GM06990 (cell line): Measurements from ENCODE around the gene DCP1A.

Experiments used
- DNase-seq: peaks from one replicate; pipeline ENCODE4 v3.0.0-alpha.2; 2011; ENCODE audit not compliant: insufficient read length; ENCODE audit errors: extremely low read depth
- H3K27me3 ChIP-seq: replicated peaks from 2 replicates; pipeline ENCODE4 v1.6.0; 2011; ENCODE audit warnings: low read length; ENCODE audit not compliant: control insufficient read depth, insufficient read depth
- H3K36me3 ChIP-seq: 2 replicates; pipeline ENCODE4 v1.5.1; 2011; ENCODE audit warnings: low read length; ENCODE audit not compliant: control insufficient read depth, insufficient read depth
- H3K4me3 ChIP-seq: replicated peaks from 2 replicates; pipeline ENCODE4 v1.5.1; 2011; ENCODE audit warnings: low read depth, mild to moderate bottlenecking, control low read depth, low read length
- TF ChIP-seq, protein P1 (sequence below): IDR thresholded peaks from 2 replicates; pipeline ENCODE4 v1.5.1; 2011; ENCODE audit warnings: low read length, control low read depth, mild to moderate bottlenecking, inconsistent platforms; ENCODE audit not compliant: insufficient read depth, poor library complexity, severe bottlenecking

The DCP1A gene

GRCh38 chr3:53263907-53264306 lies 83.4 kb downstream of the DCP1A start:
- no peaks in the 10 kb centered on the region; the same call in 1 of the 2 replicates for H3K27me3 ChIP-seq
- no peak overlapping the region for H3K4me3 ChIP-seq
- TF ChIP-seq, protein P1, sequence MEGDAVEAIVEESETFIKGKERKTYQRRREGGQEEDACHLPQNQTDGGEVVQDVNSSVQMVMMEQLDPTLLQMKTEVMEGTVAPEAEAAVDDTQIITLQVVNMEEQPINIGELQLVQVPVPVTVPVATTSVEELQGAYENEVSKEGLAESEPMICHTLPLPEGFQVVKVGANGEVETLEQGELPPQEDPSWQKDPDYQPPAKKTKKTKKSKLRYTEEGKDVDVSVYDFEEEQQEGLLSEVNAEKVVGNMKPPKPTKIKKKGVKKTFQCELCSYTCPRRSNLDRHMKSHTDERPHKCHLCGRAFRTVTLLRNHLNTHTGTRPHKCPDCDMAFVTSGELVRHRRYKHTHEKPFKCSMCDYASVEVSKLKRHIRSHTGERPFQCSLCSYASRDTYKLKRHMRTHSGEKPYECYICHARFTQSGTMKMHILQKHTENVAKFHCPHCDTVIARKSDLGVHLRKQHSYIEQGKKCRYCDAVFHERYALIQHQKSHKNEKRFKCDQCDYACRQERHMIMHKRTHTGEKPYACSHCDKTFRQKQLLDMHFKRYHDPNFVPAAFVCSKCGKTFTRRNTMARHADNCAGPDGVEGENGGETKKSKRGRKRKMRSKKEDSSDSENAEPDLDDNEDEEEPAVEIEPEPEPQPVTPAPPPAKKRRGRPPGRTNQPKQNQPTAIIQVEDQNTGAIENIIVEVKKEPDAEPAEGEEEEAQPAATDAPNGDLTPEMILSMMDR: no peak
- DNase-seq: no peak
- H3K36me3 ChIP-seq: no peaks in the 10 kb centered on the region

DNA sequence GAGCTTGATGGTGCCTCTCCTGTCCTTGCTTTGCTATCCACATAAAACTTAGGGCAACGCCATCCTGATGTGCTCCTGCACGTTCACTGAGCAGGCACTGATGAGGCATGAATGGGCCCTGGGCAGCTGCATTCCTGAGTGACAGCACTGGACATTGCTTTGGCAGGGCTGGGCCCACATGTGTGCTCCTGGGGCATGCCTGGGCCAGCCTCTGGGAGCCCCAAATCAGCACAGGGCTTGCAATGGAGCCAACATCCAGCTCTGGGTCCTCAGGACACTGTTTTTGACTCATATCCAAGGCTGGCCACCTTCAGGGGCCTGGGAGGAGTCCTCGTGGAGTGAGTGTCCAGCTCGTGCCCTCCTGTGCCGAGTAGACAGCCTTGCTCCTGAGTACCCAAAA lies 85.6 kb downstream of the DCP1A start:
- Histone ChIP-seq H3K4me3 (no peak overlapping the region), H3K27me3 (no peaks in the 10 kb centered on the region; the same call in 1 of the 2 replicates), H3K36me3 (no peaks in the 10 kb centered on the region)
- DNase-seq: no peak
- TF ChIP-seq, protein P1: no peak

DNA sequence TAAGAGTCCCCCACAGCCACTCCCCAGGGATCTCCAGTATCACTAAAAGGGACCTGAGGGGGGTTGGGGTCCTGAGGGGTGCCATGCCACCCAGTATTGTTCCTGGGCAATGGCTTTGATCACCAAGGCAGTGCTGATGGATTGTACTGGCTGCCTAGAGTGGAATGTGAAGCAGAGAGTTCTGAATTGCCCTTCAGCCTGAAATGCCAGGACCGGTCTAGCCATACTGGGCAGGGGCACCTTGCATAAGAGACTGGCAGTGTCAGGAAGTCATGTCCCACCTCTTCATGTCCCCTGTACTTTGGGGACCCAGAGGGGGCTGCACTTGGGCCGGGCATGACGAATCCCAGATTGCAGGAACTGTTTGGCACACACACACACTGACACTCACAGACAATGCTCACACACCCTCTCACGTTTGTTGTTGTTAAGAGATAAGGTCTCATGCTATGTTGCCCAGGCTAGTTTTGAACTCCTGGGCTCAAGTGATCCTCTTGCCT lies 87.0 kb downstream of the DCP1A start:
- Histone ChIP-seq H3K36me3 (no peaks in the 10 kb centered on the region), H3K4me3 (no peak overlapping the region), H3K27me3 (no peaks in the 10 kb centered on the region; the same call in 1 of the 2 replicates)
- TF ChIP-seq, protein P1: no peak
- DNase-seq: no peak

DNA sequence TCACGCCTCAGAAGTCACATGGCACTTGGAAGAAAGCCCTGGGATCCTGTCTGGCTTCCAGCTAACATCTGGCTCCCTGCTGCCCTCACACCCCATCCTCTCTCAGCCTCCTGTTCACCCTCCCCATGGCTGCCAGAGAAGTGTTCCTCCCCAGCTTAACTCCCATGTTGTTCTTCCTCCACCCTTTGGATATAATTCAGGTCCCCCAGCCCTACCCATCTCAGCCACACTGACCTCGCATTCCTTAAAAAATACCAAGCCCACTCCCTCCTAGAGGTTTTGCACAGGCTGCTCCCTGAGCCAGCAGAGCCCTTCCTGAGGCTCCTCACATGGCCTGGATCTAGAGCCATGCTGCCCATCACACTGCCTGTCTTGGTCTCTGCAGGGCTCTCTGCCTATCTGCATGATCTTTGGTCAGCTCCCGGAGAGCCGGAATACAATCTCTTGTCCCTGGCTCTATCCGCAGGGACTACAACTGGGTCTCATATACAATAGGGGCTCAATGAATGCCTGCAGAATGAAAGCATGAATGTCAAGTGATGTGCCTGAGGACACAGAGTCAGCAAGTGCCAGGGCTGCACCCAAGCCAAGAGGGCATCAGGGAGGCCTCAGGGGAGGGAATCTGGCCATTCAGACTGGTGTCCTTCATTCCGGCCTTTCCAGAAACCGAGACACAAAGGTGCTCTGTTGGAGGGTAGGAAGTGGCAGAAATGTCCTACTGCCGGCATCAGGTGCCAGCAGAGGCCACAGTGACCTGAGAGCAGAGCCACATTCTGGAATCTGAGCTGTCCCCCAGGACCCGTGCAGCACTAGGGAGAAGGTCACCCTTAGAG lies 87.7 kb downstream of the DCP1A start:
- H3K4me3 ChIP-seq: no peak overlapping the region
- H3K27me3 ChIP-seq: no peaks in the 10 kb centered on the region
- no peak for DNase-seq
- TF ChIP-seq, protein P1: no peak
- H3K36me3 ChIP-seq: no peaks in the 10 kb centered on the region

- Histone ChIP-seq H3K36me3 (no peaks in the 10 kb centered on the region), H3K27me3 (no peaks in the 10 kb centered on the region), H3K4me3 (no peak overlapping the region)
- TF ChIP-seq, protein P1: no peak
- no peak for DNase-seq
These were observed 88.5 kb downstream of the DCP1A start for GRCh38 chr3:53258600-53259426.
